ENCODE data around the gene PCCA.

Gene PCCA

GRCh38 chr13:100341327-100341726, 252.4 kb downstream of the PCCA start:
- no peak overlapping the region for H3K4me3 ChIP-seq (ENCODE audit: insufficient read depth, low read length, poor library complexity, severe bottlenecking)
- H2AFZ ChIP-seq (ENCODE audit: low read depth, low read length, severe bottlenecking) = no peak overlapping the region
- no peak overlapping the region for H3K4me2 ChIP-seq (ENCODE audit: low read depth, low read length, poor library complexity, severe bottlenecking)
- H4K20me1 ChIP-seq (ENCODE audit: low read depth, low read length) = no peaks in the 10 kb centered on the region
- no peak overlapping the region for H3K9ac ChIP-seq (ENCODE audit: low read length)
- H3K27ac ChIP-seq (ENCODE audit: low read depth, low read length) = no peak overlapping the region
- H3K27me3 ChIP-seq (ENCODE audit: low read length) = no peaks in the 10 kb centered on the region
- no peaks in the 10 kb centered on the region for H3K9me3 ChIP-seq (ENCODE audit: insufficient read depth, low read length)
- no peaks in the 10 kb centered on the region for H3K79me2 ChIP-seq (ENCODE audit: insufficient read depth, low read length)
- H3K36me3 ChIP-seq (ENCODE audit: low read length) = no peaks in the 10 kb centered on the region
- TF ChIP-seq EZH2phosphoT487 (conservative IDR thresholded peaks at IDR 0.05; ENCODE audit: low read length) = no peak
- TF ChIP-seq, protein P1, sequence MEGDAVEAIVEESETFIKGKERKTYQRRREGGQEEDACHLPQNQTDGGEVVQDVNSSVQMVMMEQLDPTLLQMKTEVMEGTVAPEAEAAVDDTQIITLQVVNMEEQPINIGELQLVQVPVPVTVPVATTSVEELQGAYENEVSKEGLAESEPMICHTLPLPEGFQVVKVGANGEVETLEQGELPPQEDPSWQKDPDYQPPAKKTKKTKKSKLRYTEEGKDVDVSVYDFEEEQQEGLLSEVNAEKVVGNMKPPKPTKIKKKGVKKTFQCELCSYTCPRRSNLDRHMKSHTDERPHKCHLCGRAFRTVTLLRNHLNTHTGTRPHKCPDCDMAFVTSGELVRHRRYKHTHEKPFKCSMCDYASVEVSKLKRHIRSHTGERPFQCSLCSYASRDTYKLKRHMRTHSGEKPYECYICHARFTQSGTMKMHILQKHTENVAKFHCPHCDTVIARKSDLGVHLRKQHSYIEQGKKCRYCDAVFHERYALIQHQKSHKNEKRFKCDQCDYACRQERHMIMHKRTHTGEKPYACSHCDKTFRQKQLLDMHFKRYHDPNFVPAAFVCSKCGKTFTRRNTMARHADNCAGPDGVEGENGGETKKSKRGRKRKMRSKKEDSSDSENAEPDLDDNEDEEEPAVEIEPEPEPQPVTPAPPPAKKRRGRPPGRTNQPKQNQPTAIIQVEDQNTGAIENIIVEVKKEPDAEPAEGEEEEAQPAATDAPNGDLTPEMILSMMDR (IDR thresholded peaks at IDR 0.05; ENCODE audit: insufficient read depth, low read length, poor library complexity, severe bottlenecking) = no peak
- no peaks in the 10 kb centered on the region for H3K9me2 ChIP-seq (replicated peaks; ENCODE audit: insufficient read depth, low read length)
- no peaks in the 10 kb centered on the region for H3F3A ChIP-seq (ENCODE audit: insufficient read depth)

GRCh38 chr13:100344544-100344943, 255.7 kb downstream of the PCCA start:
- TF ChIP-seq, protein P1 (IDR thresholded peaks at IDR 0.05; ENCODE audit: insufficient read depth, low read length, poor library complexity, severe bottlenecking) = no peak
- TF ChIP-seq EZH2phosphoT487 (conservative IDR thresholded peaks at IDR 0.05; ENCODE audit: low read length) = no peak
- Histone ChIP-seq H2AFZ (ENCODE audit: low read depth, low read length, severe bottlenecking) (no peak overlapping the region), H4K20me1 (ENCODE audit: low read depth, low read length) (no peaks in the 10 kb centered on the region), H3K36me3 (ENCODE audit: low read length) (no peaks in the 10 kb centered on the region), H3K4me2 (ENCODE audit: low read depth, low read length, poor library complexity, severe bottlenecking) (no peak overlapping the region), H3K79me2 (ENCODE audit: insufficient read depth, low read length) (no peaks in the 10 kb centered on the region), H3K4me3 (ENCODE audit: insufficient read depth, low read length, poor library complexity, severe bottlenecking) (no peak overlapping the region), H3K27me3 (ENCODE audit: low read length) (no peaks in the 10 kb centered on the region), H3K9ac (ENCODE audit: low read length) (no peak overlapping the region), H3K27ac (ENCODE audit: low read depth, low read length) (no peak overlapping the region), H3K9me2 (replicated peaks; ENCODE audit: insufficient read depth, low read length) (no peaks in the 10 kb centered on the region), H3K9me3 (ENCODE audit: insufficient read depth, low read length) (no peaks in the 10 kb centered on the region), H3F3A (ENCODE audit: insufficient read depth) (no peaks in the 10 kb centered on the region)

DNA sequence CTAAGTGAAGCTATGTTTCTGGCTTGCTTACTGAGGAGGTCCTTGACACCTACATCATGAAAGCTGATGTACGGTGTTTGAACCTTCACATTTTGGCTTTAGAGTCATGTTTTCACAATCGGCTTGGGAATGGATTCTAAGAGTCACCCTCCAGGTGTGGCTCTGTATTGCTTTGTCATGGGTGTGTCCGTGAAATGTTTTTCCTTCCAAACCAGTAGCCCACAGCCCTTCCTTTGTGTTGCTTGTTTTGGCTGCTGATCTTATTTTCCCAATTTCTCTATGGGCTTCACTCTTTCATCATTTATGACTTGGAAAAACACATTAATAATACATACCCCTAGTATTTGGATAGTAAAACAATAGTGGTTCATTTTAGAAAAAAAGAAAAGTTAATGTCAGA, 259.1 kb downstream of the PCCA start:
- no peaks in the 10 kb centered on the region for H3K27me3 ChIP-seq (ENCODE audit: low read length)
- H3K36me3 ChIP-seq (ENCODE audit: low read length) = no peaks in the 10 kb centered on the region
- no peak overlapping the region for H3K9ac ChIP-seq (ENCODE audit: low read length)

More for the DNA sequence above, 259.1 kb downstream of the PCCA start:
- H3K79me2 ChIP-seq (ENCODE audit: insufficient read depth, low read length) = no peaks in the 10 kb centered on the region
- no peaks in the 10 kb centered on the region for H3F3A ChIP-seq (ENCODE audit: insufficient read depth)
- H3K27ac ChIP-seq (ENCODE audit: low read depth, low read length) = no peak overlapping the region
- no peak overlapping the region for H3K4me3 ChIP-seq (ENCODE audit: insufficient read depth, low read length, poor library complexity, severe bottlenecking)
- H3K9me3 ChIP-seq (ENCODE audit: insufficient read depth, low read length) = no peaks in the 10 kb centered on the region
- H3K9me2 ChIP-seq (replicated peaks; ENCODE audit: insufficient read depth, low read length) = no peaks in the 10 kb centered on the region
- H4K20me1 ChIP-seq (ENCODE audit: low read depth, low read length) = no peaks in the 10 kb centered on the region
- H3K4me2 ChIP-seq (ENCODE audit: low read depth, low read length, poor library complexity, severe bottlenecking) = no peak overlapping the region
- TF ChIP-seq EZH2phosphoT487 (conservative IDR thresholded peaks at IDR 0.05; ENCODE audit: low read length) = no peak
- TF ChIP-seq, protein P1 (IDR thresholded peaks at IDR 0.05; ENCODE audit: insufficient read depth, low read length, poor library complexity, severe bottlenecking) = no peak
- H2AFZ ChIP-seq (ENCODE audit: low read depth, low read length, severe bottlenecking) = no peak overlapping the region
